HL-60 (cell line): ENCODE data around the gene HUNK.

Source experiments
- GABPA ChIP-seq: IDR thresholded peaks from 2 replicates; pipeline ENCODE4 v1.6.1; 2012; ENCODE audit warnings: low read depth
- POLR2AphosphoS5 ChIP-seq: IDR thresholded peaks from 2 replicates; pipeline ENCODE4 v1.6.1; 2012; ENCODE audit warnings: low read depth
- SPI1 ChIP-seq: IDR thresholded peaks from 2 replicates; pipeline ENCODE4 v1.6.1; 2012; ENCODE audit warnings: low read depth, mild to moderate bottlenecking, borderline replicate concordance
- TF ChIP-seq, protein P1 (sequence below): IDR thresholded peaks from one replicate; pipeline ENCODE4 v1.5.1; 2011; ENCODE audit warnings: low read length, control low read depth, inconsistent platforms; ENCODE audit not compliant: insufficient read depth
- TF ChIP-seq, protein P2 (sequence below): IDR thresholded peaks from 2 replicates; pipeline ENCODE4 v1.6.1; 2012; ENCODE audit warnings: low read depth; ENCODE audit not compliant: insufficient replicate concordance

DNA sequence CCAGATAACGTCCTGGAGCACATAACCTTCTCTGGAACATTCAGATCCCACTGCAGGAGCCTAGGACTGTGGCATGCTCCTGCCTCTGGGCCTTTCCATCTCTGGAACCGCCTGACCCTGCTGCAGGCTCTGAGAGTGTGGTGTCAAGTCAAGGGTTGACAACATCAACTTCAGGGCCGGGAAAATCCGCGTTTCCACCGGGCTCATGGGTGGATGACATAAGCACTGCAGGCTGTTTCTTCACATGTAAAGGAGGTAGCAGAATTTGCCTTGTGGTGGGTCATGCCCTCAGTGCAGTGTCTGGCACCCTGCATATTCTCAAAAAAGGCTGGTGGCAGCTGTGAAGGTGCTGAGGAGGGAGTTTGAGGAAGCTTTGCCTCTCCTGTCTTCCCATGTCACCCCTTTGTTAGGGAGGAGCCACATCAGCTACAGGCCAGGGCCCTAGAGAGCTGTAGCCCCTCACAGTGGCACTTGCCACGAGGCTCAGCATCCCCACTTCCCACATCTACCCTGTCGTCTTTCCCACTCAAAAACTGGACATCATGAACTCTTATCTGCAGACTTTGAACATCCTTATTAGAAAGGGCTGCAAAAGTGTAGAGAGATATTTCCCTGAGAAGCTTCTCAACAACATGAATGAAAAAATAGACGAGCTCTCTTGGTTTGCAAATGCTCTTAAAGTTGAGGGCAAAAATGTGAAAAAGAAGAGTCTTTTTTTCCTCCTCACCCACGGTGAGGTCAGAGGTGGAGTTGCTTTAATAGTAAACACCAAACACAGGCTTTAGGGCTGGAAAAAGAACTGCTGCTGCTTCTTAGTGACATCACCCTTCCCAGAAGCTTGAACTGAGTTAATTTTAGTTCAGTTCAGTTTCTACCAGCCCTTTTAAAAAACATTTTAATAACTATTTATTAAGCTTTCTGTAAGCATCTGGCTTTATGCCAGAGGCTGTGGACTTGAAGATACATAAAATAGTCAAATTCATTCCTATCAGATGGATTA lies 121.3 kb downstream of the HUNK start:
- TF ChIP-seq, protein P1, sequence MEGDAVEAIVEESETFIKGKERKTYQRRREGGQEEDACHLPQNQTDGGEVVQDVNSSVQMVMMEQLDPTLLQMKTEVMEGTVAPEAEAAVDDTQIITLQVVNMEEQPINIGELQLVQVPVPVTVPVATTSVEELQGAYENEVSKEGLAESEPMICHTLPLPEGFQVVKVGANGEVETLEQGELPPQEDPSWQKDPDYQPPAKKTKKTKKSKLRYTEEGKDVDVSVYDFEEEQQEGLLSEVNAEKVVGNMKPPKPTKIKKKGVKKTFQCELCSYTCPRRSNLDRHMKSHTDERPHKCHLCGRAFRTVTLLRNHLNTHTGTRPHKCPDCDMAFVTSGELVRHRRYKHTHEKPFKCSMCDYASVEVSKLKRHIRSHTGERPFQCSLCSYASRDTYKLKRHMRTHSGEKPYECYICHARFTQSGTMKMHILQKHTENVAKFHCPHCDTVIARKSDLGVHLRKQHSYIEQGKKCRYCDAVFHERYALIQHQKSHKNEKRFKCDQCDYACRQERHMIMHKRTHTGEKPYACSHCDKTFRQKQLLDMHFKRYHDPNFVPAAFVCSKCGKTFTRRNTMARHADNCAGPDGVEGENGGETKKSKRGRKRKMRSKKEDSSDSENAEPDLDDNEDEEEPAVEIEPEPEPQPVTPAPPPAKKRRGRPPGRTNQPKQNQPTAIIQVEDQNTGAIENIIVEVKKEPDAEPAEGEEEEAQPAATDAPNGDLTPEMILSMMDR: no peak
- TF ChIP-seq POLR2AphosphoS5 (no peak), GABPA (no peak), SPI1 (no peak)
- TF ChIP-seq, protein P2, sequence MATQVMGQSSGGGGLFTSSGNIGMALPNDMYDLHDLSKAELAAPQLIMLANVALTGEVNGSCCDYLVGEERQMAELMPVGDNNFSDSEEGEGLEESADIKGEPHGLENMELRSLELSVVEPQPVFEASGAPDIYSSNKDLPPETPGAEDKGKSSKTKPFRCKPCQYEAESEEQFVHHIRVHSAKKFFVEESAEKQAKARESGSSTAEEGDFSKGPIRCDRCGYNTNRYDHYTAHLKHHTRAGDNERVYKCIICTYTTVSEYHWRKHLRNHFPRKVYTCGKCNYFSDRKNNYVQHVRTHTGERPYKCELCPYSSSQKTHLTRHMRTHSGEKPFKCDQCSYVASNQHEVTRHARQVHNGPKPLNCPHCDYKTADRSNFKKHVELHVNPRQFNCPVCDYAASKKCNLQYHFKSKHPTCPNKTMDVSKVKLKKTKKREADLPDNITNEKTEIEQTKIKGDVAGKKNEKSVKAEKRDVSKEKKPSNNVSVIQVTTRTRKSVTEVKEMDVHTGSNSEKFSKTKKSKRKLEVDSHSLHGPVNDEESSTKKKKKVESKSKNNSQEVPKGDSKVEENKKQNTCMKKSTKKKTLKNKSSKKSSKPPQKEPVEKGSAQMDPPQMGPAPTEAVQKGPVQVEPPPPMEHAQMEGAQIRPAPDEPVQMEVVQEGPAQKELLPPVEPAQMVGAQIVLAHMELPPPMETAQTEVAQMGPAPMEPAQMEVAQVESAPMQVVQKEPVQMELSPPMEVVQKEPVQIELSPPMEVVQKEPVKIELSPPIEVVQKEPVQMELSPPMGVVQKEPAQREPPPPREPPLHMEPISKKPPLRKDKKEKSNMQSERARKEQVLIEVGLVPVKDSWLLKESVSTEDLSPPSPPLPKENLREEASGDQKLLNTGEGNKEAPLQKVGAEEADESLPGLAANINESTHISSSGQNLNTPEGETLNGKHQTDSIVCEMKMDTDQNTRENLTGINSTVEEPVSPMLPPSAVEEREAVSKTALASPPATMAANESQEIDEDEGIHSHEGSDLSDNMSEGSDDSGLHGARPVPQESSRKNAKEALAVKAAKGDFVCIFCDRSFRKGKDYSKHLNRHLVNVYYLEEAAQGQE: no peak
